GM10266 (cell line): ENCODE results near the gene CCL21.

Experiments
- DNase-seq: peaks from one replicate; pipeline ENCODE4 v3.0.0; 2012; ENCODE audit errors: extremely low spot score
- TF ChIP-seq, protein P1 (sequence below): IDR thresholded peaks from 2 replicates; pipeline ENCODE4 v1.5.1; 2012; ENCODE audit warnings: mild to moderate bottlenecking, low read depth; ENCODE audit not compliant: control insufficient read depth, insufficient read depth; ENCODE audit errors: missing control alignments

Gene CCL21

DNA sequence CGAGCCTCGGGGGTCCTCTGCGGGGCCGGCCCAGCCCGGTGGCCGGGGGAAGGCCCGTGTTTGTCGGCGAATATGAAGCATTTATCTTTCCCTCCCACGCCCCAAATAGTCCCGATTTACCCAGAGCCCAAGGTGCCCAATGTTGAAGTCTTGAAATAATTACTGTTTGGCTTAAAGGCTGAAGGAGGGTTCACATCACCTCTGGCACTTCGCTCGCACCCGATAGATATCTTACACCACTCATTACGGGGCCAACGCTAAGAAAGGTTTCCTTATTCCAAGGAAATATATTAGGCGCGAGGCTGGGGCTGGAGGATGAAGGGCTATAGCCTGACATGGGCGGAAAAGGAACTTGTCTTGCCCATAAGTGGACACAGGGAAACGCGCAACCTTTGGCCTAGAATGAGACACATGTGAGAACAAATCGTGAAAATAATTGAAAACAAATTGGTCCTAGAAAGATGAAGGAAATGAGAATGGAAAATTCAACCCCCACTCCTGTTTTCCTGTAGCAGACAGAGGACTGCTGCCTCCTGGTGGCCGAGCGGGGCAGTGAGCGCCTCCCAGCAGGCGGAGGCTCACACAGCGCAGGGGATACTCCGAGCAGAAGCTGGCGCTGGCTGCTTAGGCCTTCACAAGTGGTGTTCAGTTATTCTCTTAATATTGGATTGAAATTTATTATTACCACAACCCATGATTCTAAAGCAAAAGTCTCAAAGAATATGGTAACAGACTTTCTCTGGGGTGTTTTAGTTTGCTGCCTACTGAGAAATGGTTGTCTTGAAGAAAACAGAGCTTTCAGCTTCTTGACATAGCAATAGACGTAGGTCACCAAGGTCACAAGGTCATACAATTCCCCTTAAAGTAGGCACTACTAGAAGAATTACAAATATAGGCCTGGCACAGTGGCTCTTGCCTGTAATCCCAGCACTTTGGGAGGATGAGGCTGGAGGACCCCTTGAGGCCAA lies 7.9 kb downstream of the CCL21 start:
- peak; percentile 86 for DNase-seq
- TF ChIP-seq, protein P1, sequence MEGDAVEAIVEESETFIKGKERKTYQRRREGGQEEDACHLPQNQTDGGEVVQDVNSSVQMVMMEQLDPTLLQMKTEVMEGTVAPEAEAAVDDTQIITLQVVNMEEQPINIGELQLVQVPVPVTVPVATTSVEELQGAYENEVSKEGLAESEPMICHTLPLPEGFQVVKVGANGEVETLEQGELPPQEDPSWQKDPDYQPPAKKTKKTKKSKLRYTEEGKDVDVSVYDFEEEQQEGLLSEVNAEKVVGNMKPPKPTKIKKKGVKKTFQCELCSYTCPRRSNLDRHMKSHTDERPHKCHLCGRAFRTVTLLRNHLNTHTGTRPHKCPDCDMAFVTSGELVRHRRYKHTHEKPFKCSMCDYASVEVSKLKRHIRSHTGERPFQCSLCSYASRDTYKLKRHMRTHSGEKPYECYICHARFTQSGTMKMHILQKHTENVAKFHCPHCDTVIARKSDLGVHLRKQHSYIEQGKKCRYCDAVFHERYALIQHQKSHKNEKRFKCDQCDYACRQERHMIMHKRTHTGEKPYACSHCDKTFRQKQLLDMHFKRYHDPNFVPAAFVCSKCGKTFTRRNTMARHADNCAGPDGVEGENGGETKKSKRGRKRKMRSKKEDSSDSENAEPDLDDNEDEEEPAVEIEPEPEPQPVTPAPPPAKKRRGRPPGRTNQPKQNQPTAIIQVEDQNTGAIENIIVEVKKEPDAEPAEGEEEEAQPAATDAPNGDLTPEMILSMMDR: peak; percentile 99

DNA sequence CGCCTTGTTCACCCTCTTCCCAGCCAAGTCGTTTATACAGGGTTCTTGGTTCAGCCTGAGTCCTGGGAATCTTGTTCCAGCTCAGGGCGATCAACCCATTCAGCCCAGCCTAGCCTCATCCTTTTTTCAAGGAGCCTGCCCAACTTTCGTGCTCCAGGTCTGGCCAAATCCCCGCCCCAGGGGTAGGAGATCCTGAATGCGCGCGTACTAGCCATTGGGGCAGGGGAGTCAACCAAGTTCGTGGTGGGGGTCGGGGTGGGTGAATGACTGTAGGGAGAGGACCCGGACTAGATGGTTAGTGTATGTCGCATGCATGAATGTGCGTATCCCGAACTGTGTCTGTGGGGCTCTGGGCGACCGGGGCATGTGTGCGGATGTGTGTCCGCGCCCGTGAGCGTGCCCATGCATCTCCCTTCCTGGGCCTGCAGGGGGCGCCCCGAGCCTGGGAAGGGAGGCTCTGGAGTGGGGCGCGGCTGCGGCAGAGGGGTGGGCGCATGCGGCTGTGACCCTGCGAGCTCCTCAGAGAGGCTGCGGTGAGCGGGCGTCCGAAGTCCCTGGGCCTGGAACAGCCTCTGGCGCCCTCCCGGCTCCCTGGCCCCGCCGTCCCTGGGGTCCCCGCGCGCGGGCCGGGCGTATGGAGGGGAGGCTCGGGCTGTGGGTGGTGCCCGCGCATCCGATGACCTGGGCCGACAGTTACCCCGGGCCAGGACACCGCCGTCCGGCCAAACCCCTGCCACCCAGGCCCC lies 8.7 kb downstream of the CCL21 start:
- TF ChIP-seq, protein P1: peak; percentile 75
- peak; percentile 78 for DNase-seq

DNA sequence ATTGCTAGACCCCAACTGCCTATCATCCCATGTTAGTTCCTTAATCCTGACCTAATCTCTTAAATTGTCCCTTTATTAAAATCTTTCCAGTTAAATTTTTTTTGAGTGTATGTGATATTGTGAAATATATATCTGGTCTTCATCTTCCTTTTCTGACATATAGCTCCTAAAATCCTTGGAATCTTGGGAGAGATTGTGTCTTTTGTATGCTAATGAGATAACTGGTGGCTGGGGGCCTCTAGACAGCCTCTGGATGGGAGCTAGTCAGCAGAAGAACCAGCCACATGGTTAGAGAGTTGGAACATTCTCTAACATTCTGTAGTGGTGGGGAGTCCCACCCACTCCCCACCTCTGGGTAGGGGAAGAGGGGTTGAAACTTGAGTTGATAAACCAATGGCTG lies 15.1 kb downstream of the CCL21 start:
- TF ChIP-seq, protein P1: no peak
- DNase-seq: no peak

DNA sequence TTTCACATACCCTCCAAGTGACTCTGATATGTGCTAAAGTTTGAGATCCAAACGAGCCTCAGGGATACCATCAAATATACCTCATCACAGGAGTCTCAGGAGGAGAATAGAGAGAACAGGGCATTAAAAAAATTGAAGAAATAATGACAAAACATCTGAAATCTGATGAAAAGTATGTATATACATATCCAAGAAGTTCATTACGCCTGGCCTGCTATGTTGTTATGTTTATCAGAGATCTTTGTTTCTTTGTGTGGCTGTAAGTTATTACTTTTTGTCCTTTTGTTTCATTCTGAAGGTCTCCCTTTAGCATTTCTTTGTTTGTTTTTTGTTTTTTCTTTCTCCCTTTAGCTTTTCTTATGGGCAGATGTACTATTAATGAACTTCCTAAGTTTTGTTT lies 16.4 kb downstream of the CCL21 start:
- TF ChIP-seq, protein P1: no peak
- no peak for DNase-seq

DNA sequence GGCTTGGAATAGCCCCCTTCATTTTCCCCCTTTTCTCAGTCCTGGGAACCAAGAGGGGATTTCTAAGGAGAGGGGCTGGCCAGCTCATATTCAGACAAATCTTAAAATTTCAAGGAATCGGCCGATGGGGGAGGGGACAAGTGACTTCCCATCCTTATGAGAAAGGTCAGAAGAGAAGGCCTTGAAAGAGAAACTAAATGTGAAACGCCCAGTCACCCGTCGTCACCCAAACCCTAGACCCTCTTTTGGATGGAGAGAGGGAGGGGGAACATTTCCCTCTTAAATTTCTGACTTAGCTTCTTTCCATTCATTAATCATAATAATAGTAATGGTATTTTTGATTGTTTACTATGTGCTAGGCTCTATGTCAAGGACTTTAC lies 18.0 kb downstream of the CCL21 start:
- DNase-seq: no peak
- TF ChIP-seq, protein P1: no peak

DNA sequence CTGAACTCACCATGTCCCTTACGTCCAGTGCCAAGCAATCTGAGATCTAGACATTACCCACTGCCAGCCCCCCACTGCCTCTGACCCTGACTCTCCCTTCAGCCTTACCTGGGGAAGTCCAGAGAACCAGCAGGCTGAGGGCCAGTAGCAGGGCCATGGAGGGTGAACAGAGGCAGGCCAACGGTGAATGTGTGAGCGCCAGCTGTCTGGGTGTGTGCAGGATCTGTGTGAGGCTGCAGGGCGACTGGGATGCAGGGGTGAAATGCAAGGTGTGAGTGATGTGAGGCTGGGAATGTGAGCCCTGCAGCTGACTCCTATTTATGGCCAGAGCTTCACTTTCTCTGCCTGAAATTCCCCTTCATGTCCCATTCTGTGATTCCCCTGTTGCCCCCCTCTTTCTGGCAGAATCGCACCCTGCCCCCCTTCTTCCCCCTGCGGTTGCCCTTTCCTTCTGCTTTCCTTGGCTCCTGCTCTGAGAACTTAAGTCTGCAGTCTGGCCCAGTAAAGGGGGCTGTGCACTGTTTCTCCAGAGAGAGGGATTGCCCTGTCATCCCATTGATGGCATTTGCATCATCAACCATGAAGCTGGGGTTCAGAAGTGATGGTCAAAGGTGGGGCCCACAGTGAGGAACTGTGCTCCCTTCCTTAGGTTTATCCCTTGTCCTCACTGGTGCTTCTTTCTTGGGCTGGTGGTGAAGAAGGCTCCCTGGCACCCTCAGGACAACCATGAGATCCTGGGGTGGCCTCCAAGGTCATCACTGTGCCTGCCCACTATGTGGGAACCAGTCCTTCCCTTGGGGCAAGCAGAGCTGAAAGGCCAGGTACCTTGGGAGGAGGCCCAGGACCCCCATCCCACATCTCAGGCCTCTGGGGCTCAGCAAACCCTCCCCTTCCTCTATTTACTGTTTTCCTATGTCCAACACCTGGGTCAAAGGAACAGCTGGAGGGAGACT lies 18.7 kb downstream of the CCL21 start, which contains the start of gene CCL19:
TSS of gene CCL19 (minus strand) at position 294 of the 953 bp plus-strand sequence. CDS start at position 157, 137 bp downstream.
- no peak for DNase-seq
- TF ChIP-seq, protein P1: no peak
